CD4-positive, alpha-beta T cell (primary cell): ENCODE data around the gene AQP4. TPM values are rescaled to one million over a fixed set of nuclear protein-coding genes. Genes with fewer than 3 reads are reported as not detected.

Experiments
- ATAC-seq: fragments of 200-7000 bp; cut with Tn5 transposase; one replicate; pipeline ENCODE4 v1.10.0; 2022; ENCODE audit warnings: mild to moderate bottlenecking; ENCODE audit not compliant: poor library complexity
- CTCF ChIA-PET: fragments of 350-600 bp; sonication (Branson Sonifier 250); formaldehyde crosslinking; loops from one replicate; lab custom pipeline; 2021; ENCODE audit warnings: antibody characterized with exemption, inconsistent platforms; lab: Charles Lee
- POLR2A ChIA-PET: fragments of 350-600 bp; sonication (Branson Sonifier 250); formaldehyde crosslinking; loops from one replicate; lab custom pipeline; 2021; ENCODE audit warnings: antibody characterized with exemption, inconsistent platforms; lab: Charles Lee
- DNase-seq, 14 experiments: peaks; one replicate each; pipeline ENCODE4 v3.0.0-alpha.2; 2013 to 2020; ENCODE audit warnings: mixed read lengths in 2 of 14
- H3K27ac ChIP-seq, 2 donors: one replicate each; pipeline versions ENCODE4 v1.5.1 to v1.7.0; 2013; ENCODE audit warnings: low read length in 2 of 2, low read depth in 1 of 2, mild to moderate bottlenecking in 1 of 2
- H3K27me3 ChIP-seq, 2 experiments: 1 replicate in 1 of 2; 2 replicates in 1 of 2; pipeline versions ENCODE4 v1.6.1 to v1.7.0; 2013; ENCODE audit warnings: low read length in 2 of 2, control low read depth in 1 of 2, mild to moderate bottlenecking in 1 of 2, moderate library complexity in 1 of 2; ENCODE audit not compliant: insufficient read depth in 2 of 2, control insufficient read depth in 1 of 2
- H3K36me3 ChIP-seq: one replicate; pipeline ENCODE4 v1.6.1; 2013; ENCODE audit warnings: low read length, control low read depth; ENCODE audit not compliant: insufficient read depth
- H3K4me1 ChIP-seq: one replicate; pipeline ENCODE4 v1.6.1; 2013; ENCODE audit warnings: low read length, control low read depth; ENCODE audit not compliant: insufficient read depth
- H3K4me3 ChIP-seq: one replicate; pipeline ENCODE4 v1.5.1; 2013; ENCODE audit warnings: mild to moderate bottlenecking, low read length, moderate library complexity
- H3K9me3 ChIP-seq, 2 experiments: 1 replicate in 1 of 2; 2 replicates in 1 of 2; pipeline versions ENCODE4 v1.6.1 to v1.7.0; 2013; ENCODE audit warnings: low read length in 2 of 2, mild to moderate bottlenecking in 2 of 2, control low read depth in 1 of 2, moderate library complexity in 1 of 2; ENCODE audit not compliant: control insufficient read depth in 1 of 2, insufficient read depth in 1 of 2
- H3K27ac Mint-ChIP-seq: one replicate; pipeline ENCODE4 v1.8.0; 2020; ENCODE audit warnings: mixed read lengths
- H3K27me3 Mint-ChIP-seq: one replicate; pipeline ENCODE4 v1.8.0; 2021; ENCODE audit warnings: mixed read lengths
- H3K36me3 Mint-ChIP-seq: one replicate; pipeline ENCODE4 v1.8.0; 2021; ENCODE audit warnings: low read depth, mixed read lengths
- H3K4me1 Mint-ChIP-seq: one replicate; pipeline ENCODE4 v1.8.0; 2021; ENCODE audit warnings: low read depth, mixed read lengths
- H3K4me3 Mint-ChIP-seq: one replicate; pipeline ENCODE4 v1.8.0; 2020; ENCODE audit warnings: mild to moderate bottlenecking, mixed read lengths
- H3K9me3 Mint-ChIP-seq: one replicate; pipeline ENCODE4 v1.8.0; 2020; ENCODE audit warnings: mixed read lengths
- intact Hi-C, 2 experiments: fragments of 100-400 bp; cut with DNase I in 1 of 2; cut with micrococcal nuclease in 1 of 2; formaldehyde crosslinking; loops; one replicate each; pipeline versions ENCODE4 v1.15.1 to v1.9.0; 2023 to 2025; cut with DNase I, micrococcal nuclease
- total RNA-seq, 174 experiments: library from RNA in 2 of 174; stranded (reverse) in 2 of 174; gene quantifications; one replicate each; pipeline ENCODE4 v1.2.3 and lab custom pipeline; 2021 to 2026
- TF ChIP-seq, protein P1 (sequence below): fragments of 200-600 bp; IDR thresholded peaks from one replicate; pipeline ENCODE4 v1.8.0; 2022; ENCODE audit warnings: antibody characterized with exemption, mild to moderate bottlenecking

Gene AQP4
- total RNA-seq, 2 experiments from 2014 or later: not detected

DNA sequence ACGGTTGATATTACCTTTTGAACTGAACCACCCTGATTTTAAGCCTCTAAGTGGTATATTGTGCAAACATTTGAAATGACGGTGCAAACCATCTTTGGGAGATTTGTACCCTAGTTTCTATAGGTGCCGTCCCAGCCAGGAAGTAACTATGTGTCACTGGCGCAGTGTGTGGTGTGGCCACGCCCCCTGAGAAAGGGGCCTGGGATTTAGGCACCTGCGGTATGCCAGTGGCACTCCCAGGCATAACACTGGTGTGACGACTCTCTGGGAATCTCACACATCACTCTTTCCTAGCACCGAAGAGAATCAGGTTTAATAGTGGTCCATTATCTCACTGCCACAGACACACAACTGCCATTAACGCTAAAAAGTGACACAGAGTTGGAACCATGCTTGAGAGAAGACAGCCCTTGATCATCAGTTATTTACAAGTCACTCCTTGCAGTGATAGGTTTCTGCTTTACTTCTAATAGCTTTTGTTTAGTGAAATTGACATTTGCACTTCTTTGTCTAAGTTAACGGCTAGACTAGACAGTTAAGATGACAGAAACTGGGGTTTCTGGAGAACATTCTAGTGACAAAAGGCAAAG, 11.1 kb downstream of the AQP4 start:
- POLR2A ChIA-PET: no interaction called here
- ATAC-seq: no peak

DNA sequence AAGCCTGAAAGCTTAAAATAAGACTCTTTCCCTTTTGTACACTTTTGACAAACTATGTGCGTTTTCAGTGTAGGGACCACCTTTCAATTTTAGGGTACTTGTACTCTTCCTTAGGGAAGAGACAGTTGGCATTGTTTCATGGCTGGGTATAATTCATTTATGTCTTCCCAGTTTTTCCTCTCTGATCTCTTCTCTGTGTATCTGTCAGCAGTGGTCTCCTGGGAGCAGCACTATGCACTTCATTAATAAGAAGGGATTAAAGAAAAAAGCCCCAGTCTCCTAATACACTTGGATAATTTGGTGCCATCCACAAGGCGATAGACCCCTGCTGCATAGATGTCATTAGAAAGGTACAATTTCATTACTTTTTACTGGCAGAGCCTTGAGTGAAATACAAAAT, 12.1 kb downstream of the AQP4 start:
- Histone ChIP-seq H3K36me3 (no peaks in the 10 kb centered on the region), H3K9me3 (peaks cover 0 to 4% of the 10 kb centered on the region in 2 experiments), H3K27me3 (no peaks in the 10 kb centered on the region), H3K27ac (no peak overlapping the region), H3K4me1 (no peaks in the 10 kb centered on the region), H3K4me3 (no peak overlapping the region)
- intact Hi-C loops: no loop called here
- H3K27ac Mint-ChIP-seq: no peak overlapping the region
- ATAC-seq (no peak), DNase-seq (no peak)
- ChIA-PET CTCF (no interaction called here), POLR2A (no interaction called here)
- no peaks in the 10 kb centered on the region for H3K27me3 Mint-ChIP-seq
- TF ChIP-seq, protein P1, sequence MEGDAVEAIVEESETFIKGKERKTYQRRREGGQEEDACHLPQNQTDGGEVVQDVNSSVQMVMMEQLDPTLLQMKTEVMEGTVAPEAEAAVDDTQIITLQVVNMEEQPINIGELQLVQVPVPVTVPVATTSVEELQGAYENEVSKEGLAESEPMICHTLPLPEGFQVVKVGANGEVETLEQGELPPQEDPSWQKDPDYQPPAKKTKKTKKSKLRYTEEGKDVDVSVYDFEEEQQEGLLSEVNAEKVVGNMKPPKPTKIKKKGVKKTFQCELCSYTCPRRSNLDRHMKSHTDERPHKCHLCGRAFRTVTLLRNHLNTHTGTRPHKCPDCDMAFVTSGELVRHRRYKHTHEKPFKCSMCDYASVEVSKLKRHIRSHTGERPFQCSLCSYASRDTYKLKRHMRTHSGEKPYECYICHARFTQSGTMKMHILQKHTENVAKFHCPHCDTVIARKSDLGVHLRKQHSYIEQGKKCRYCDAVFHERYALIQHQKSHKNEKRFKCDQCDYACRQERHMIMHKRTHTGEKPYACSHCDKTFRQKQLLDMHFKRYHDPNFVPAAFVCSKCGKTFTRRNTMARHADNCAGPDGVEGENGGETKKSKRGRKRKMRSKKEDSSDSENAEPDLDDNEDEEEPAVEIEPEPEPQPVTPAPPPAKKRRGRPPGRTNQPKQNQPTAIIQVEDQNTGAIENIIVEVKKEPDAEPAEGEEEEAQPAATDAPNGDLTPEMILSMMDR: no peak
- H3K36me3 Mint-ChIP-seq: no peaks in the 10 kb centered on the region
- H3K4me3 Mint-ChIP-seq: no peak overlapping the region
- no peaks in the 10 kb centered on the region for H3K9me3 Mint-ChIP-seq
- no peaks in the 10 kb centered on the region for H3K4me1 Mint-ChIP-seq

More for the DNA sequence above, 11.1 kb downstream of the AQP4 start:
- H3K27ac ChIP-seq: no peak overlapping the region
- DNase-seq: no peak
- H3K36me3 Mint-ChIP-seq: no peaks in the 10 kb centered on the region
- no peaks in the 10 kb centered on the region for H3K27me3 Mint-ChIP-seq
- no peaks in the 10 kb centered on the region for H3K4me1 Mint-ChIP-seq
- peaks cover 0 to 4% of the 10 kb centered on the region in 2 experiments for H3K9me3 ChIP-seq
- H3K27me3 ChIP-seq: no peaks in the 10 kb centered on the region
- no peaks in the 10 kb centered on the region for H3K4me1 ChIP-seq
- no peaks in the 10 kb centered on the region for H3K36me3 ChIP-seq
- TF ChIP-seq, protein P1: no peak
- intact Hi-C loops: no loop called here
- H3K27ac Mint-ChIP-seq: no peak overlapping the region
- H3K4me3 Mint-ChIP-seq: no peak overlapping the region
- no peak overlapping the region for H3K4me3 ChIP-seq
- H3K9me3 Mint-ChIP-seq: no peaks in the 10 kb centered on the region
- CTCF ChIA-PET: no interaction called here

DNA sequence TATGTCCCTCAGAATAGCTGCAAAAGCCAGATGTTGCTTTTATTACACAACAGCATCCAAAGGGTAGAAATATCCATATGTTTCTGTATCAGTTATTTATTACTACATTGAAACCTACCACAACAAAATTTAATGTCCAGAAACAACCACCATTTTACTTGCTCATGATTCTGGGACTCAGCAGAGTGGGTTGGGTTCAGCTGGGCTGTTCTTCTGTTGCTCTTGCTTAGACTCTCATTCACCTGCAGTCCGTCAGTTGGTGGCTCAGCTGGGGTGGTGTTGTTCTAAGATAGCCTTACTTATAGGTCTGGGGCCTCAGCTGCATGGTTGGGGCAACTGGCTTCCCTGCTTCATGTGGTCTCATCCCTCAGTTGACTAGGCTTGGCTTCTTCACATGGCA, 21.7 kb downstream of the AQP4 start:
- Mint-ChIP-seq H3K27ac (no peak overlapping the region), H3K27me3 (no peaks in the 10 kb centered on the region), H3K4me1 (no peaks in the 10 kb centered on the region), H3K4me3 (no peak overlapping the region), H3K9me3 (peaks cover 4% of the 10 kb centered on the region), H3K36me3 (no peaks in the 10 kb centered on the region)
- POLR2A ChIA-PET: no interaction called here
- no peak for ATAC-seq
- intact Hi-C loops: no loop called here
- H3K27me3 ChIP-seq: no peaks in the 10 kb centered on the region
- H3K27ac ChIP-seq: no peak overlapping the region
- H3K36me3 ChIP-seq: no peaks in the 10 kb centered on the region
- H3K4me3 ChIP-seq: no peak overlapping the region
- no peak for DNase-seq
- TF ChIP-seq, protein P1: no peak
- CTCF ChIA-PET: no interaction called here
- no peaks in the 10 kb centered on the region for H3K9me3 ChIP-seq
- H3K4me1 ChIP-seq: no peaks in the 10 kb centered on the region
